Fibroblast of skin of abdomen (primary cell): ENCODE measurements around the gene KCNJ9.

Source experiments
- DNase-seq: peaks from one replicate; pipeline ENCODE4 v3.0.0-alpha.2; 2013

KCNJ9 gene

DNA sequence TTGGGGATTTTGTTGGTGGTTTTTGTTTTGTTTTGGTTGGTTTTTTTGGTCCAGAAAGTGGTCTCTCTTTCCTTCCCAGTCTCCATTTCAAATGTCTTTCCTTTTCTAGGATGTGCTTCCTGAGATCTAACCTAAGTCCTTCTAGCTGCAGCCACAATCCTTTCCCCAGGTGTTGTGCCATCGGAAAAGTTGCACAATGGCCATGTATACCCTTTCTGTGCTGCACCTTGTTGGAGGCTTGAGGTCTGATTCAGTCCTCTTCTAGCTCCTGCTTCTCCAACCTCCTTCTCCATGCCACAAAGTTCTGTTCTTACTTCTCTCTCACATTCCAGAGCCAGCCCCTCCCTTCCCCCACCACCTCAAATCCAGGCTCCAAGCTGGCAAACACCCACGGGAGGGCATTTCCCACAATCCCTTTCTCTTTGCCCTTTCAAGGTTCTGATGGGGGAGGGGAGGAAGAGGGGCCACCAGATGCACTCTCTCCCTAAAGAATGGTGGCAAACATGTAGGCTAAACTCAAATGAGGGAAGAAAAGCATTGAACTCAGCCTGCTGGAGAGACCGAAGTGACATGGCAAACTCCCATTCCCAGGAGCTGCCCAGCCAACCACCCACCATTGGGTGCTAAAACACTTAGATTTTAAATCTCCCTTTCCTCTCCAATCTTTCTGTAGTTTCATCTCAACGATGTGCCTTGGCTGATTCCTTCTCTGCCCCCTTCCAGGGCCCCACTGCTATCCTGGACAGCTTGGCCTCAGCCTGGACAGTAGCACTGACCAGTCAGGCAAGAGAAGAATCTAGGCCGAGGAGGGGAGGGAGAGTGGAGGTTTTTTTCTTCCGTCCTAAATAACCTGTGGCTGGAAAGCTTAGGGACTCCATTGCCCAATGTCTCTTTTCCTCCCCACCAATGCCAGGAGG lies 14.3 kb upstream of the KCNJ9 start:
- no peak for DNase-seq

DNA sequence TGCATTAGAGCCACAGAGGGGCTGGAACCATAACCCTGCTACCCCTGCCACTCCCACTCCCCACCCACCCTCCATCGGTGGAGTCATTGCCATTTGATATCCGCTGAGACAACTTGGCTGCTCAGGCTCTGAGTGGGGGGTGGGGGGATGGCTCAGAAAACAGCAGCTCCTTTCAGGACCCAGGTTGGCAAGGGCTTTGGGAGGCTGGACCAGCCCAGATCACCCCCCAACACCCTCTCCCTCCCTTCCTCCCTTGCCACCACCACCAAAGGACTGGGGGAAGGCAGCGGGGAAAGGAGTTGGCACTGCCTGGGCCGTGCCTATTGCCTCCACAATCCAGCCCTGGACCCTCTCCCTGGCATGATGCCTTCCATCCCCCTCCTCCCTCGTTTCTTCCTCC lies 13.1 kb upstream of the KCNJ9 start:
- no peak for DNase-seq

DNA sequence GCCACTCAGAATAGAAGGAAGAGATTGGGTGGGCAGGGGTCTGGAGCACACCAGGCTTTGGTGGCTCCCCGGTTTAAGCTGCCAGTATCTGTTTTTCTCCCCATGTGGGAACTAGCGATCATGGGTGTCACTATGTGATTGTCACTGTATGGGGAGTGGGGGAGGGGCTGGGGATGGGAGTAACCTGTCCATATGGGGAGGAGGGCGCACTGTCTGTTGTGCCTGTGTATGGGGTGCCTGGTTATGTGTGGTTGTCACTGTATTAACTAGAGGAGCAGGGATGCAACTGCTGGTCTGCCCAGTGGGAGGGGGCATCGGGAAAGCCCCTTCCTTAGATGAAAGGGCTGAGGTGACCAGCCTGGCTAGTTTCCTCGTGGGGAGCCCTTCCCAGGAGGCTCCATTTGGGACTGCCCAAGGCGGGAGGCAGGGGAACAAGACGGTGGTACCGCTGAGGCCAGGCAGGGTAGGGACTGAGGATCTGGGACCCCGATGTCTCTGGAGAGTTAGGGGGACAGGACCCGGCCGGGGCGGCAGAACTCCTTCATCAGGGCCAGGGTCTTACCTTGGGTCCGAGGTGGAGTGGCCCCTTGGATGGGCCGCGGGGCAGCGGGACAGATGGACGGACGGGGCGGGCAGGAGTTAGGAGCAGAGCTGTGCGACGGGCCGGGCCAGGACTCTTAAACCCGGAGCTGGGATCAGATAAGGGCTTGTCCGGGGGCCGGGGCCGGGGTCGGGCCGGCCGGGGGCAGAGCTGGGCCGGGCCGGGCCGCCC lies 11.7 kb upstream of the KCNJ9 start, which contains the start of gene KCNJ10:
KCNJ10 (minus strand) TSS at position 701 of the 772 bp plus-strand sequence. CDS start 27,628 bp downstream, outside the sequence.
- DNase-seq, result no peak

DNA sequence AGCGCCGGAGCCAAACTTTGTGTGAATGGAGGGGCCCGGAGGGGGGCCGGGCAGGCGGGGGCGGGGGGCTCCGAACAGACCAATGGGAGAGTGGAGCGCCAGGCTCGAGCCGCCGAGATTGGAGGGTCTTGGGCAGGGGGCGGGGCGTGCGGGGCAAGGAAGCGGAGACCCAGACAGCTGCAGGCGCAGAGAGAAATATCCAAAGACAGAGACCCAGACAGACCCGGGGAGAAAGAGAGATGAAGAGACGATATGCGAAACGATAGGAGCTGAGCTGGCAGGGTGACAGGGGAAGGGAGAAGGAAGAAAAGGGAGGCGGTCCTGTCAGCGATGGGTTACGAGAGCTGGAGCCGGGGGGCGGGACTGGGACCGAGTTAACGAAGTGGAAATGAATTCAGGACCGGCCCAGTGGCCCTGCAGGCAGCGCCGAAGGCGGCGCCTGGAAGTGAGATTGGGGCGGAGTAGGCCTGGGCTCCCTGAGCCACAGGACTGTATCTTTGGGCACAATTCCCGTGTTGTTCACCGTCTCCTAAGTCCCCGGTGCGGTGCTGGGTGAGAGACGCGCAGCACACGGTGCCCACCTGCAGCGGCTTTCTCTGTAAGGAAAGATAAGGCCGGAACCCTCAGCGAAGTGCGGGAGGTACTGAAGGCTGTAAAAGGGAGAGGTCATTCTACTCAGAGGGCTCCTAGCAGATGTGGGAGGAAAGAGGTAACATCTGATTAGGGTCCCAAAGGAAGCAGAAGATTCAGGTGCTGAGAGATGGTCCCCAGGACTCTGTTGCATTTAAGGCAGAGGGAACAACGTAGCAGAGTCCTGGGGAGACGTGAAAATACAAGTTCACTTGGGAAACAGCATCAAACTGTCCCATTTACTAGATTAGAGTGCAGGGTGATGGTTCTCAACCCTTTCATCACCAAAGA lies 10.8 kb upstream of the KCNJ9 start:
- DNase-seq, result peak; percentile 58

DNA sequence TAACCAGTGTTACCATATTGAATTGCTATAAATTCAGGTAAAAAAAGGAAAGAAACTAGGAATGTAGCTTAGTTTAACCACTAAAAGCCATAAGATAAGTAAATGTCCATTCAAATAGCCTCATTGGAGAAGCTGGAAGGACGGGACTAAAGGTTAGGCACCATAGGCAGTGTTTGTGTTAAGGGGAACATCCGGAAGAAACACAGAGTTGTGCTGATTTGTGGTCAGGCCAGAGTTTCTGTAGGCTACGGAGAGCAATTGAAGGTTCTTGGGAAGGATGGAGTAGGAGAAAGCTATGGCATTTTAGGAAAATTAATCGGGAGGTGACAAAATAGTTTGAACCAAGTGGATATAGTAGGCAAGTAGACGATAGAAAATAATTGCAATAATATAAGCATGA lies 10.0 kb upstream of the KCNJ9 start:
- DNase-seq, result no peak

DNA sequence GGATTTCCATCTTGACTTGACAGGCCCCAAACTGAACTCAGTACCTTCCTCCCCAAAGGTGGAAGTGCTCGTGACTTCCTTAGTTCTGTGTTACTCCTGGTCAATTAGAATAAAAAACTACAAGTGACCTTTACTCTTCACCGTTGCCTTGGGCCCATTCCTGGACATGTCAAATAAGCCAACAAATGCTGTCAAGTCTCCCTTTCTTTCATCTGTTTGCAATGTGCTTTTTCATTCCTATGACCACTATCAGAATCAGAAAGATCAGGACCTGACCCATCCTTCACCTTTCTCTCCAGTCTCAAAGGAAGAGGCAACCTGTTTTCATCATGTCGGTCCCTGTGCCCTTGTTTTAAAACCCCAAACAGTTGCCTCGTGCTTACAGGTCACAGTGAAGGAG lies 6.5 kb upstream of the KCNJ9 start:
- DNase-seq, result no peak

DNA sequence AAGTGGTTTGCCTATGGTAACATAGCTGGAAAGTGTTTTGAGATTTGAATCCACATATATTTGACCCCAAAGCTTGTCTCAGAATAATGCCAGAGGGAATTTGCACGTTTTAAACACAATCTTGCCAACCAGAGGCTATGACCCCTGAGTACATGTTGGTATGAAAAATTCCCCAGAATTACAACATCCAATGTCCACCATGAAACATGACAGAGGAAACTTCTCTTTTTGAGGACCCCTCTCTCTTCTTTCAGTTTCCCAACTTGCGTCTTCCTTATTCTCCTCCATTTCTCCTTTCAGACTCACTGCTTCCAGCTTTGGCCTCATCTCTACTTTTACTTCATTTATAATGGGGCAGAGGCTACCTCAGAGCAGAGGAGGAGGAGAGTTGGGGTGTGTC lies 5.5 kb upstream of the KCNJ9 start:
- DNase-seq, result no peak

DNA sequence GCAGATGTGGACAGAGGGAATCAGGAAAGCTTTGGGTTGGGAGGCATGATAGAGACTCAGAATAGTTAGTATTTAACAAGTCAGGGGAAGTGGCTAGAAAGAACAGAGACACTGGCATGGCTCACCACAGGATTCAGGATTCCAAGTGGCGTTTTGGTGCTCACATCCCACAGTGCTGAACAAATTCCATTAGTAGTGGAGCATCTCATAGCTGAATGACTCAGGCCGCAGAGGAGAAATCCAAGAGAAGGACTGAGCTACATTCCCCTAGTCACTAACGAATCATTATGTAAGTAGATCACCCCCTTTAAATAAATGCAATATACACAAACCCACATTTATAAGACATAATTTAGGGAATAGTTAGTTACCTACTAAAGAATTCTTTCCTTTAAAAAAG lies 5.0 kb upstream of the KCNJ9 start:
- peak; percentile 5 for DNase-seq

DNA sequence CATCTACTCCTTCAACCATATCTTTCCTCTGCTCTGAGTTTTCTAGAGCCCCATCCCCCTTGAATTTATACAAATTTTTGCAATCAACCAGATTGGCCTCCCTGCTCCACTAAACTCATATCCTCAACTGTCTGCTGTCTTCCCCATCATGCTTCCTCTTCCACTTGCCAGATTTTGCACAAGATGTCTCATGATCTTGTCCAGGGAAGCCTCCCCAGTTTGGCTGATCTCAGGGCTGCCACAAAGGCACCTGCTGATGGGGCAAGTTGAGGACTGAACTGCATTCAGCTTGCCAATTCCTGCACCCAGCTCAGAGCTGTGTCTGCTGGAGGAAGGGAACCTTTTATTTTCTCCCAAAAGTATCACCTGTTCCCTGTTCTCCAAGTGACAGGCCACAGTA lies 3.9 kb upstream of the KCNJ9 start:
- DNase-seq, result no peak

DNA sequence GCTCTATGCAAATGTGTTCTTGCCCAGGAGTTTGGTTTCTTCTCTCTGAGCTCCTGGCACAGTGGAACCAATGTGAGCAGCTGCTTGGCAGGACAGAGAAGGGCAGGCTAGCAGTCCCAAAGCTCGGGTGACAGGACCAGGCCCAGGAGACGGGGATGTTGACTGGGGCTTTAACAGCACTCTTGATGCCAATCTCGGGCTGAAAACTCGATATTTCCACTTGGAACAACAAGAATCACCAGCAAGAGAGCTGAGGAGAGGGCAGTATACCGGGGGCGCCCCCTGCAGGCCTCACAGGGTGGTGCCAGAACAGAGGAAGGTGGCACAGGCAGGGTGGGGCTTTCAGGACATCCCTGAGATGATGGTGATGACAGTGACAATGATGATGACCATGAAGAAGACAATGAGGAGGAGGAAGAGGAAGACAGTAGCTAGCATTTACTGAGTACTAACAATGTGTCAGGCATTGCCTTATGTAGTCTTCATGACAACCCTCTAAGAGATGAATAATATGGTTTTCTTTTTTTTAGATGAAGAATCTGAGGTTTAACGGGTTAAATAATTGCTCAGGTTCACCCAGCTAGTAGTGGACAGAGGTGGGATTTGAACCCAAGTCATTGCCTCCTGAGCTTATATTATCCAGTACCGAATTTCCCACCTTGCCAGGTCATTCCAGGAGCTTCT lies 2.7 kb upstream of the KCNJ9 start:
- no peak for DNase-seq

DNA sequence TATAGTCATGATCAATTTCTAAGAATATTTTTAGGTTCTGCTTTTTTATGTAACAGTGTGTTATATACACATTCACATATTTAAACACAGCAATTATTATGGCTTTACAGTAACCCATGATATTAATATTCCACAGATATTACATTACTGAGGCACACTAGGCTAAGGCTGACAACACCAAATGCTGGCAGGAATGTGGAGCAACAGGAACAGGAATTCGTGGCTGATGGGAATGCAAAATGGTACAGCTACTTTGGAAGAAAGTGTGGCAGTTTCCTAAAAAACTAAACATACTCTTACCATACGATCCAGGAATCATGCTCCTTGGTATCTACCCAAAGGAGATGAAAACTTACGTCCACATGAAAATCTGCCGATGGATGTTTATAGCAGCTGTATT lies 1.9 kb upstream of the KCNJ9 start:
- DNase-seq, result no peak

DNA sequence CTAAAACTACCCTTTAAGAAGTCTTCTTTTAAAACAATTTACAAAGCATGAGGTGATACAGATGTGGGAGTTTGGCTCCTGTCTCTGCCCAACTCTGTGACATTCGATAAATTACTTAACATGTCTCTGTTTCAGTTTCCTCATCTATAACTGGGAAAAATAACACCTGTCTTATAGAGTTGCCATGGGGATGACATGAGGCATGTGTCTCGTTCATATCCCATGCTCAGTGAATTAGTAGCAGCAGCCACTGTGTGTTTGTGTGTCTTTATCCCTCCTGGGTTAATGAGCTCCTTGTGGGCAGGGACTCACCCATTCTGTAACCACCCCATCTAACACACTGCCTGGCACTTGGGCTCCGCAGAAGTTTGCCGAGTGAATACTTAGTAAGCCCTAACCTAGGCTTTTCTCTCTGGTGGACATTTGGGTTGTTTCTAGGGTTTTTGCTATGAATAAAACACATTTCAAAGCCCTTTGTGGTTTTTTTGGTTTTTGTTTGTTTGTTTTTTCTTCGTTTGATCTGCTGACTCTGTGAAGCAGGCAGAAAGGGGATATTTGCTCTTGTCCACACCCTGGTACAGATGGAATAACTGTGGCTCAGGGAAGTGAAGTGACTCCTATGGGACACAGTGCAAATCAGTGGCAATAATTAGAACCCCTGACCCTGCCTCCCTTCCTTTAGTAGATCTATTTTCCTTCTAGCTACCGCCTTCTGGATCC lies 797 bp upstream of the KCNJ9 start:
- no peak for DNase-seq

DNA sequence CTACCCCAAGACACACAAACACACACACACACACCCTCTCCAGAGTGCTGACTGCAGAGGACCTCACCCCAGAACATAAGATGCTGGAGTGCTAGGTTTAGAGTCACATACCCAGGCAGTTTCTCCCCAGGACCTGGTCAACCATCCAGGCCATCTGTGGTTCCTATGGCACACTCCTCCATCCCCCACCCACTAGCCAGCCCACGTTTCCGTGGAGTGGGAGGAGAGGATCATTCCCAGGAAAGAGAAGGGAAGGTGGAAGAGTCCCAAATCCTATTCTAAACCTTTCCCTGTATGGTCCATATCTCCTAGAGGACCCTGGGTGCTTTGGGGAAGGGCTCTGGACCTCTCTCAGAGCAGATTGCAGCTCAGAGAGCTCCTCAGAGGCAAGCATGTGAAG lies 1.1 kb downstream of the KCNJ9 start:
- DNase-seq, result no peak

DNA sequence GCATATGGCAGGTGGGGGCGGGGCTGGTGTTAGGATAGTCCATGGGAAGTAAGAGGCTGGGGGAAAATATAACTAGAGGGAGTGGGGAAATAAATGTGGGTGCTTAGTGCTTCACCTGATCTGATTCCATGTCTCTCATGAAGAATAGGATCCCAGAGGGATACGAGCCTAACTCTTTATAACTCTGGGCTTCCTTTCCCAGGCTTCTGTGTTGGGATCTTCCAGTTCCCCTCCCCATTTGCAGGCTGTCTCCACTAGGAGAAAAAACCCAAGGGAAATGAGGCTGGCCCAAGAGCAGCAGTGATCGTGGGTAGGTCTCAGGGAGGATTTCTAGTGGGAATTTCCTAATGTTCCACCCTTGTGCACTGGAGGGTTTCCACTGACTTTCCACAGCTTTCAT lies 1.6 kb downstream of the KCNJ9 start:
- no peak for DNase-seq

DNA sequence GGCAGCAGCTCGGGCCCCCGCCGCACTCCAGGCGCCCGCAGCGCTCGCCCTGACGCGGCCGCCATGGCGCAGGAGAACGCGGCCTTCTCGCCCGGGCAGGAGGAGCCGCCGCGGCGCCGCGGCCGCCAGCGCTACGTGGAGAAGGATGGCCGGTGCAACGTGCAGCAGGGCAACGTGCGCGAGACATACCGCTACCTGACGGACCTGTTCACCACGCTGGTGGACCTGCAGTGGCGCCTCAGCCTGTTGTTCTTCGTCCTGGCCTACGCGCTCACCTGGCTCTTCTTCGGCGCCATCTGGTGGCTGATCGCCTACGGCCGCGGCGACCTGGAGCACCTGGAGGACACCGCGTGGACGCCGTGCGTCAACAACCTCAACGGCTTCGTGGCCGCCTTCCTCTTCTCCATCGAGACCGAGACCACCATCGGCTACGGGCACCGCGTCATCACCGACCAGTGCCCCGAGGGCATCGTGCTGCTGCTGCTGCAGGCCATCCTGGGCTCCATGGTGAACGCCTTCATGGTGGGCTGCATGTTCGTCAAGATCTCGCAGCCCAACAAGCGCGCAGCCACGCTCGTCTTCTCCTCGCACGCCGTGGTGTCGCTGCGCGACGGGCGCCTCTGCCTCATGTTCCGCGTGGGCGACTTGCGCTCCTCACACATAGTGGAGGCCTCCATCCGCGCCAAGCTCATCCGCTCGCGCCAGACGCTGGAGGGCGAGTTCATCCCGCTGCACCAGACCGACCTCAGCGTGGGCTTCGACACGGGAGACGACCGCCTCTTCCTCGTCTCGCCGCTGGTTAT lies 2.8 kb downstream of the KCNJ9 start:
- DNase-seq, result no peak

DNA sequence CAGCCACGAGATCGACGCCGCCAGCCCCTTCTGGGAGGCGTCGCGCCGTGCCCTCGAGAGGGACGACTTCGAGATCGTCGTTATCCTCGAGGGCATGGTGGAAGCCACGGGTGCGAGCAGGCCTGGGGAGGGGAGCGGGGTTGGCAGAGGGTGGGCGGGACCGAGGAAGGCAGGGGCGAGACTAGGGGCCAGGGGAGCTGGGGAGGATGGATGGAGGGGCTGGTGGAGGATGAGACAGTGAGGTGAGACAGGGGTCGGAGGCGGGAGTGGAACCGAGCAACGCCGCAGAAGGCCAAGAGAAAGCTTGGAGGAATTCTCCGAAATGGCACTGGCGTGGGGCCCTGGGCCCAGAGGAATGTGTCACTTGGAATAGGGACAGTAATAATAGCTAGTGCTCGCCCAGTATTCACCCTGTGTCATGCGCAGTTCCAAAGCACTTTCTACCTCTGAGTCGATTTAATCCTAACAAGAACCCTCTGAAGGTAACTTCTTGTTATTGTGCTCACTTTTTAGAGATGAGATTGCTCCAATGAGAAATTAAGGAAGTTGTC lies 3.5 kb downstream of the KCNJ9 start:
- DNase-seq, result no peak

DNA sequence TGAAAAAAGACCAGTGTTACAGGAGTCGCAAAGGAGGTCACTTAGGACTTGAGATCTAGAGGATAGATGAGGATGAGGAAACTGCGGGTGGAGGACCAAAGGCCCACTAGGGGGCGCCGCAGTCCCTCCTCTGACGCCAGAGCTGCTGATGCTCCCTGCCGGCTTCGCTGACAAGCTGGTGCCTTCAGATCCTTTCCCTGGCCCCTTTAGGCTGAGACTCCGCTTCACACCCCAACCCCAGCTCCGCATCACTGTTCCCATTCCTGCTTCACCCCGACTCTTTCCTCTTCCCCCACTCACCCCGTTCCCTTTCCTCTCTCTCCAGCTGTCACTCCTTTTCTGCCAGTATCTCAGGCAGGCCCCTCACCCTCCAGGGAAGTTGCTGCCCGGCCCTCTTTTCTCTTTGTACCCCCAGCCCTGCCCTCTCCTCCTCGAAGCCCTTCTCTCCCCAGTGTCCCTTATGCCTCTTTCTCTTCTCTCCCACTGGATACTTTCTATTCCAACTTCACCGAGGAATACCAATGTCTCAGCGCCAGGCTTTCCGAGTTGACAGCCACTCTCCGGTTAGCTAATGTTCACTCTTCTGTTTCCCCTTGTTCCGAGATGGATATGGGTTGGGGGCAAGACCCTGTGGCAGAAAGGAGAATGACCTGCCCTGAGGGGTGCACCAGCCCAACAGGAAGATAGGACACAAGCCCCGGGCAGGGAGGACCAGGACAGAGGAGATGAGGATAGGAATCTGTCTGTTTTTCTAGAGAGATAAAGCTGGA lies 4.5 kb downstream of the KCNJ9 start:
- peak; percentile 61 for DNase-seq

DNA sequence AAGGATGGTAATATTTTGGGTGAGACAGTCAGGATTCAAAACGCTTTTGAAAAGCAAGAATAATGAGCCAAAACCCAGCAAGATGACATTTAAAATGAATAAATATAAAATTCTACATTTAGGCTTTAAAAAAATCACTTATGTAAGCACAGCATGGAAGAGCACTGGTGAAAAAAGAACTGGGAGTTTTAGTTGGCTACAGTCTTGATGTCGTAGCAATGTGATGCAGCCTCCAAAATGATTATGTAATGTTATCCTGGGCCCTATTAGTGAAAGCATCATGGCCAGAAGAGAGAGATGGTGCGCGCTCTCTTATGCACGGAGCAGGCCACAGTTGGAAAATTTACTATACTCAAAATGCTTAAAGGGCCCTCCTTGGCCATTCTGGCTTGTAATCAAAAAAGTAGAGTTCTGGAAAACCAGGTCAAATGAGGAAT lies 5.1 kb downstream of the KCNJ9 start:
- DNase-seq, result no peak

DNA sequence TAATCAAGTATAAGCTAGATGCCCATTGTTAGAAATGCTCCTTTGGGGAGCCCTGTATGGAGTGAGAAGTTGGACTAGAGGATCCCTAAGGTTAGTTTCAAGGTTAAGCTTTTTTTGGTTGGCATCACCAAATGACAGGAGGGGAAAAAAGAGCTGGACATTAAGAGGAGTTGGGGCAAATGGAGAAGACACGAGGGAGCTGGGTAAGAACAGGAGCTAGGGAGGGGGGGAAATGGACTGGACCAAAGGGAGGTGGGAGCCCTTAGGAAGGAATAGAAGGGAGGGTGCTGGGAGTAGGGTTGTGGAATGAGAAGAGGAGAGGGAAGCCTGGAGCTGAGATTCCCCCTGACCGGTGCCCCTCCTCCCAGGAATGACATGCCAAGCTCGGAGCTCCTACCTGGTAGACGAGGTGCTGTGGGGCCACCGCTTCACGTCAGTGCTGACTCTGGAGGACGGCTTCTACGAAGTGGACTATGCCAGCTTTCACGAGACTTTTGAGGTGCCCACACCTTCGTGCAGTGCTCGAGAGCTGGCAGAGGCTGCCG lies 5.9 kb downstream of the KCNJ9 start:
- no peak for DNase-seq
